Panc1 (cell line): ENCODE results near the gene AHI1.

ENCODE experiments used
- SIN3A ChIP-seq: IDR thresholded peaks from 2 replicates; pipeline ENCODE4 v1.6.1; 2012; ENCODE audit warnings: low read depth, mild to moderate bottlenecking, low read length, moderate library complexity, borderline replicate concordance; ENCODE audit not compliant: insufficient read depth
- TCF7L2 ChIP-seq: IDR thresholded peaks from 2 replicates; pipeline ENCODE4 v1.6.1; 2011; ENCODE audit warnings: mild to moderate bottlenecking, low read depth, low read length, inconsistent platforms
- TF ChIP-seq, protein P1 (sequence below): fragments of 450-650 bp; IDR thresholded peaks from 2 replicates; pipeline ENCODE4 v1.5.1; 2017; ENCODE audit warnings: mild to moderate bottlenecking

DNA sequence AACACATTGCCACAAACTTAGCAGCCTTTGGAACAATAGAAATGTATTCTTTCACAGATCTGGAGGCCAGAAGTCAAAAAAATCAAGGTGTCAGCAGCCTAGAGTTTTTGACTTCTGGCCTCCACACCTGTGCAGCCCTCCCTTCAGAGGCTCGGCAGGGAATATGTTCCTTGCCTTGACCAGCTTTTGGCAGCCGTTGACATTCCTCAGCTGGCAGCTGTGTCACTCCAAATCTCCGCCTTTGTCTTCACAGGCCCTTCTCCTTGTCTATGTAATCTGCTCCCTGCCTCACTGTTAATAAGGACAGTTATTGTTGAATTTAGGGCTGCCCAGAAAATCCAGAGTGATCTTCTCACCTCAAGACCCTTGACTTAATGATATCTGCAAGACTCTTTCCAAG is 17.2 kb upstream of the AHI1 start:
- TF ChIP-seq, protein P1, sequence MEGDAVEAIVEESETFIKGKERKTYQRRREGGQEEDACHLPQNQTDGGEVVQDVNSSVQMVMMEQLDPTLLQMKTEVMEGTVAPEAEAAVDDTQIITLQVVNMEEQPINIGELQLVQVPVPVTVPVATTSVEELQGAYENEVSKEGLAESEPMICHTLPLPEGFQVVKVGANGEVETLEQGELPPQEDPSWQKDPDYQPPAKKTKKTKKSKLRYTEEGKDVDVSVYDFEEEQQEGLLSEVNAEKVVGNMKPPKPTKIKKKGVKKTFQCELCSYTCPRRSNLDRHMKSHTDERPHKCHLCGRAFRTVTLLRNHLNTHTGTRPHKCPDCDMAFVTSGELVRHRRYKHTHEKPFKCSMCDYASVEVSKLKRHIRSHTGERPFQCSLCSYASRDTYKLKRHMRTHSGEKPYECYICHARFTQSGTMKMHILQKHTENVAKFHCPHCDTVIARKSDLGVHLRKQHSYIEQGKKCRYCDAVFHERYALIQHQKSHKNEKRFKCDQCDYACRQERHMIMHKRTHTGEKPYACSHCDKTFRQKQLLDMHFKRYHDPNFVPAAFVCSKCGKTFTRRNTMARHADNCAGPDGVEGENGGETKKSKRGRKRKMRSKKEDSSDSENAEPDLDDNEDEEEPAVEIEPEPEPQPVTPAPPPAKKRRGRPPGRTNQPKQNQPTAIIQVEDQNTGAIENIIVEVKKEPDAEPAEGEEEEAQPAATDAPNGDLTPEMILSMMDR, result no peak
- no peak for TF ChIP-seq SIN3A
- no peak for TF ChIP-seq TCF7L2
